Stimulated activated CD4-positive, alpha-beta T cell treated with anti-CD3 and anti-CD28 coated beads, Interleukin-4, amount 100 ng/mL, for 24 hours (primary cell): ENCODE measurements around the gene MEIOB.
"Not testable (repeated sequence)": the region's sequence is repeated elsewhere in the genome, so short reads cannot be mapped to it uniquely, and the experiment has no call there.

Experiments
- DNase-seq: peaks from one replicate; pipeline ENCODE4 v3.0.0-alpha.2; 2020

MEIOB gene

GRCh38 chr16:1876066-1876465 is 4.1 kb upstream of the MEIOB start:
- DNase-seq = not testable (repeated sequence)

- DNase-seq = no peak
Observed at GRCh38 chr16:1874854-1875253, 2.9 kb upstream of the MEIOB start.

- DNase-seq = no peak
Observed at GRCh38 chr16:1870365-1871082, 1.4 kb downstream of the MEIOB start.

GRCh38 chr16:1865902-1866690 is 5.9 kb downstream of the MEIOB start:
- DNase-seq = no peak

- no peak for DNase-seq
Observed at GRCh38 chr16:1863681-1864460, 8.1 kb downstream of the MEIOB start.

GRCh38 chr16:1862394-1862793 is 9.6 kb downstream of the MEIOB start:
- no peak for DNase-seq

GRCh38 chr16:1861730-1862129 is 10.2 kb downstream of the MEIOB start:
- no peak for DNase-seq

GRCh38 chr16:1859650-1860049 is 12.3 kb downstream of the MEIOB start:
- no peak for DNase-seq

- DNase-seq = no peak
Observed at GRCh38 chr16:1858189-1858865, 13.6 kb downstream of the MEIOB start.

GRCh38 chr16:1857433-1858097 is 14.4 kb downstream of the MEIOB start:
- no peak for DNase-seq

- DNase-seq = no peak
Observed at GRCh38 chr16:1851793-1852192, 20.2 kb downstream of the MEIOB start.

- DNase-seq = no peak
Observed at GRCh38 chr16:1850981-1851380, 21.0 kb downstream of the MEIOB start.

- no peak for DNase-seq
Observed at GRCh38 chr16:1846416-1846815, 25.5 kb downstream of the MEIOB start.

- no peak for DNase-seq
Observed at GRCh38 chr16:1845985-1846384, 26.0 kb downstream of the MEIOB start.

- no peak for DNase-seq
Observed at GRCh38 chr16:1839554-1839953, 32.4 kb downstream of the MEIOB start.

GRCh38 chr16:1834096-1834495 is 37.9 kb downstream of the MEIOB start:
- DNase-seq = no peak

GRCh38 chr16:1832838-1833454 is 39.0 kb downstream of the MEIOB start:
- DNase-seq = no peak

GRCh38 chr16:1831186-1832075 is 40.5 kb downstream of the MEIOB start:
- DNase-seq = no peak

- no peak for DNase-seq
Observed at GRCh38 chr16:1830213-1830612, 41.8 kb downstream of the MEIOB start.

GRCh38 chr16:1828645-1829410 is 43.1 kb downstream of the MEIOB start:
- no peak for DNase-seq
